H9 (cell line): Measurements from ENCODE around the gene PLLP. TPM values are rescaled to one million over a fixed set of nuclear protein-coding genes. Genes with fewer than 3 reads are reported as not detected.

Experiments
- DNase-seq: peaks from one replicate; pipeline ENCODE4 v3.0.0-alpha.2; 2017
- H2AFZ ChIP-seq: one replicate; pipeline ENCODE4 v1.6.1; 2013; ENCODE audit warnings: mild to moderate bottlenecking, low read length, control low read depth, moderate library complexity
- H2AK5ac ChIP-seq: 2 replicates; pipeline ENCODE4 v1.6.1; 2013; ENCODE audit warnings: low read length, control low read depth, mixed read lengths; ENCODE audit not compliant: insufficient read length
- H2BK120ac ChIP-seq: one replicate; pipeline ENCODE4 v1.6.1; 2013; ENCODE audit warnings: low read depth, mild to moderate bottlenecking, low read length, control low read depth, inconsistent platforms; ENCODE audit not compliant: poor library complexity, severe bottlenecking
- H2BK12ac ChIP-seq: 2 replicates; pipeline ENCODE4 v1.6.1; 2013; ENCODE audit warnings: low read length, control low read depth, mixed read lengths, low read depth; ENCODE audit not compliant: insufficient read length
- H2BK15ac ChIP-seq: 2 replicates; pipeline ENCODE4 v1.6.1; 2013; ENCODE audit warnings: low read depth, low read length, control low read depth
- H2BK20ac ChIP-seq: one replicate; pipeline ENCODE4 v1.6.1; 2013; ENCODE audit warnings: low read depth, mild to moderate bottlenecking, low read length, control low read depth, inconsistent platforms; ENCODE audit not compliant: poor library complexity, severe bottlenecking
- H2BK5ac ChIP-seq: 2 replicates; pipeline ENCODE4 v1.6.1; 2013; ENCODE audit warnings: low read length, control low read depth, mixed read lengths; ENCODE audit not compliant: insufficient read length
- H3K14ac ChIP-seq: 2 replicates; pipeline ENCODE4 v1.6.1; 2013; ENCODE audit warnings: low read length, control low read depth; ENCODE audit not compliant: insufficient read depth
- H3K18ac ChIP-seq: 2 replicates; pipeline ENCODE4 v1.6.1; 2013; ENCODE audit warnings: low read depth, mild to moderate bottlenecking, mixed read lengths, low read length, control low read depth; ENCODE audit not compliant: insufficient read length
- H3K23ac ChIP-seq: 2 replicates; pipeline ENCODE4 v1.6.1; 2013; ENCODE audit warnings: low read length, control low read depth, mixed read lengths, low read depth; ENCODE audit not compliant: insufficient read length
- H3K23me2 ChIP-seq: 2 replicates; pipeline ENCODE4 v1.6.1; 2013; ENCODE audit warnings: low read depth, mild to moderate bottlenecking, mixed read lengths, low read length, control low read depth; ENCODE audit not compliant: insufficient read length, poor library complexity, severe bottlenecking
- H3K27ac ChIP-seq: 2 replicates; pipeline ENCODE4 v1.5.1; 2013; ENCODE audit warnings: low read length, control low read depth, mixed read lengths, low read depth; ENCODE audit not compliant: insufficient read length
- H3K27me3 ChIP-seq: 2 replicates; pipeline ENCODE4 v1.6.1; 2013; ENCODE audit warnings: low read length, control low read depth, inconsistent platforms; ENCODE audit not compliant: insufficient read depth
- H3K4ac ChIP-seq: 2 replicates; pipeline ENCODE4 v1.6.1; 2013; ENCODE audit warnings: low read depth, mild to moderate bottlenecking, control low read depth, inconsistent platforms, low read length, moderate library complexity
- H3K4me1 ChIP-seq: 2 replicates; pipeline ENCODE4 v1.6.1; 2013; ENCODE audit warnings: low read length, control low read depth, inconsistent platforms; ENCODE audit not compliant: insufficient read depth
- H3K4me2 ChIP-seq: 2 replicates; pipeline ENCODE4 v1.6.1; 2013; ENCODE audit warnings: low read length, control low read depth, mixed read lengths; ENCODE audit not compliant: insufficient read length, insufficient read depth
- H3K56ac ChIP-seq: 2 replicates; pipeline ENCODE4 v1.6.1; 2013; ENCODE audit warnings: low read depth, mild to moderate bottlenecking, mixed read lengths, low read length, control low read depth; ENCODE audit not compliant: insufficient read length
- H3K79me1 ChIP-seq: 2 replicates; pipeline ENCODE4 v1.6.1; 2013; ENCODE audit warnings: low read depth, mild to moderate bottlenecking, moderate library complexity, low read length, control low read depth, inconsistent platforms; ENCODE audit not compliant: insufficient read depth, poor library complexity, severe bottlenecking
- H3K79me2 ChIP-seq: 2 replicates; pipeline ENCODE4 v1.6.1; 2013; ENCODE audit warnings: low read length, control low read depth, inconsistent platforms; ENCODE audit not compliant: insufficient read depth
- H3K9ac ChIP-seq: 2 replicates; pipeline ENCODE4 v1.6.1; 2013; ENCODE audit warnings: low read length, control low read depth, mixed read lengths; ENCODE audit not compliant: insufficient read length; ENCODE audit errors: extremely low read depth
- H3K9me3 ChIP-seq: one replicate; pipeline ENCODE4 v1.6.1; 2013; ENCODE audit warnings: low read depth, low read length, inconsistent platforms; ENCODE audit not compliant: control insufficient read depth
- H3T11ph ChIP-seq: one replicate; pipeline ENCODE4 v1.6.1; 2013; ENCODE audit warnings: mild to moderate bottlenecking, low read length, control low read depth, inconsistent platforms
- H4K20me1 ChIP-seq: one replicate; pipeline ENCODE4 v1.6.1; 2013; ENCODE audit not compliant: control insufficient read depth, insufficient read length, insufficient read depth
- H4K5ac ChIP-seq: 2 replicates; pipeline ENCODE4 v1.6.1; 2013; ENCODE audit warnings: low read depth, mild to moderate bottlenecking, mixed read lengths, low read length, control low read depth; ENCODE audit not compliant: insufficient read length
- H4K8ac ChIP-seq: replicated peaks from 2 replicates; pipeline ENCODE4 v1.6.1; 2013; ENCODE audit warnings: low read length, control low read depth, mixed read lengths, low read depth; ENCODE audit not compliant: insufficient read length
- H4K91ac ChIP-seq: 2 replicates; pipeline ENCODE4 v1.6.1; 2013; ENCODE audit warnings: low read depth, mild to moderate bottlenecking, moderate library complexity, mixed read lengths, low read length, control low read depth; ENCODE audit not compliant: insufficient read length
- H3K27ac Mint-ChIP-seq, 3 experiments: 2 replicates in 2 of 3; 3 replicates in 1 of 3; pipeline ENCODE4 v1.8.0; 2020 to 2021; ENCODE audit warnings: mixed read lengths in 3 of 3, mild to moderate bottlenecking in 1 of 3, moderate library complexity in 1 of 3
- H3K27me3 Mint-ChIP-seq: 2 replicates; pipeline ENCODE4 v1.8.0; 2021; ENCODE audit warnings: low read depth, mild to moderate bottlenecking, moderate library complexity, mixed read lengths
- H3K36me3 Mint-ChIP-seq, 3 experiments: 2 replicates in 2 of 3; 3 replicates in 1 of 3; pipeline ENCODE4 v1.8.0; 2020 to 2021; ENCODE audit warnings: low read depth in 3 of 3, mixed read lengths in 3 of 3; ENCODE audit not compliant: insufficient read depth in 1 of 3
- H3K4me1 Mint-ChIP-seq, 2 experiments: 2 replicates each; pipeline ENCODE4 v1.8.0; 2020; ENCODE audit warnings: mixed read lengths in 2 of 2
- H3K4me3 Mint-ChIP-seq, 2 experiments: 2 replicates in 1 of 2; 3 replicates in 1 of 2; pipeline ENCODE4 v1.8.0; 2020 to 2021; ENCODE audit warnings: mild to moderate bottlenecking in 2 of 2, mixed read lengths in 2 of 2, moderate library complexity in 1 of 2
- H3K9me3 Mint-ChIP-seq, 2 experiments: 2 replicates in 1 of 2; 3 replicates in 1 of 2; pipeline ENCODE4 v1.8.0; 2020; ENCODE audit warnings: mild to moderate bottlenecking in 2 of 2, mixed read lengths in 2 of 2, moderate library complexity in 1 of 2
- CTCF ChIP-seq: fragments of 200-600 bp; sonication (generic); conservative IDR thresholded peaks from 3 replicates; pipeline ENCODE4 v1.8.0; 2021; ENCODE audit warnings: antibody characterized with exemption, mild to moderate bottlenecking
- WGBS: extraction: QIAGEN DNeasy Blood & Tissue Kit; methylation state at CpG from one replicate; pipeline ENCODE4 v1.1.7; 2013; ENCODE audit warnings: missing lambda C conversion rate, low lambda C conversion rate, mixed read lengths; ENCODE audit not compliant: insufficient read length; ENCODE audit errors: extremely low coverage; 5-methylcytosine and 5-hydroxymethylcytosine counted together
- total RNA-seq: library from RNA; stranded (reverse); gene quantifications from 2 replicates; pipeline ENCODE4 v1.2.1, GENCODE V29; 2021

The PLLP gene
- total RNA-seq, 1 experiment from 2014 or later: 1.8 TPM

GRCh38 chr16:57233944-57234706 lies 50.3 kb downstream of the PLLP start:
- no peaks in the 10 kb centered on the region for H3K27me3 ChIP-seq
- no peaks in the 10 kb centered on the region for H3K23me2 ChIP-seq
- no peaks in the 10 kb centered on the region for H3K4me1 ChIP-seq
- no peak overlapping the region for H3K27ac ChIP-seq
- no peak overlapping the region for H3K9ac ChIP-seq
- no peaks in the 10 kb centered on the region for H3K4me1 Mint-ChIP-seq
- H2AK5ac ChIP-seq: no peak overlapping the region
- no peak overlapping the region for H3K4ac ChIP-seq
- DNase-seq: no peak
- no peaks in the 10 kb centered on the region for H3K9me3 ChIP-seq
- no peak overlapping the region for H2AFZ ChIP-seq
- no peak overlapping the region for H3T11ph ChIP-seq
- H3K4me2 ChIP-seq: no peak overlapping the region
- no peak overlapping the region for H2BK15ac ChIP-seq
- WGBS: 100% methylated on average over 2 of the region's 9 CpGs
- no peaks in the 10 kb centered on the region for H4K20me1 ChIP-seq
- no peak for TF ChIP-seq CTCF
- H3K4me3 Mint-ChIP-seq: no peak overlapping the region
- no peak overlapping the region for H3K23ac ChIP-seq
- no peak overlapping the region for H2BK20ac ChIP-seq
- H4K8ac ChIP-seq: no peak overlapping the region
- no peaks in the 10 kb centered on the region for H3K79me2 ChIP-seq
- no peak overlapping the region for H3K56ac ChIP-seq
- no peak overlapping the region for H4K5ac ChIP-seq
- no peaks in the 10 kb centered on the region for H3K9me3 Mint-ChIP-seq
- no peak overlapping the region for H4K91ac ChIP-seq
- H3K79me1 ChIP-seq: no peaks in the 10 kb centered on the region
- H3K27ac Mint-ChIP-seq: no peak overlapping the region
- no peaks in the 10 kb centered on the region for H3K27me3 Mint-ChIP-seq
- no peak overlapping the region for H2BK120ac ChIP-seq
- no peak overlapping the region for H3K14ac ChIP-seq
- H3K36me3 Mint-ChIP-seq: peaks cover 18 to 64% (median 51%) of the 10 kb centered on the region in 3 experiments
- H2BK12ac ChIP-seq: no peak overlapping the region
- H2BK5ac ChIP-seq: no peak overlapping the region
- no peak overlapping the region for H3K18ac ChIP-seq
